GM12872 (cell line): ENCODE results near the gene XPOT.

Source experiments
- CTCF ChIP-seq: IDR thresholded peaks from 3 replicates; pipeline ENCODE4 v1.5.1; 2011; ENCODE audit warnings: low read depth, mild to moderate bottlenecking, low read length, moderate library complexity; ENCODE audit not compliant: insufficient read depth

XPOT gene

GRCh38 chr12:64403707-64404469 is at the start of gene XPOT:
TSS of gene XPOT (plus strand) at chr12:64404392. CDS start at chr12:64410036, 5,644 bp downstream.
- no peak for TF ChIP-seq CTCF

GRCh38 chr12:64362721-64363305 is 41.4 kb upstream of the XPOT start:
- no peak for TF ChIP-seq CTCF

- no peak for TF ChIP-seq CTCF
These were observed 20.5 kb upstream of the XPOT start for GRCh38 chr12:64383675-64384074.

GRCh38 chr12:64385019-64385418 is 19.2 kb upstream of the XPOT start:
- TF ChIP-seq CTCF = no peak

- TF ChIP-seq CTCF = no peak
These were observed 18.7 kb upstream of the XPOT start for GRCh38 chr12:64385468-64385867.

GRCh38 chr12:64387197-64387816 is 16.9 kb upstream of the XPOT start:
- TF ChIP-seq CTCF = no peak

GRCh38 chr12:64389154-64389553 is 15.0 kb upstream of the XPOT start:
- no peak for TF ChIP-seq CTCF
